Spleen (tissue), 7 donors: Measurements from ENCODE around the gene MLXIP.

ENCODE experiments used
- CTCF ChIP-seq, 11 experiments: fragments of 200-600 bp in 7 of 11; fragments of 450-650 bp in 4 of 11; sonication (generic) in 4 of 11; IDR thresholded peaks in 8 of 11; conservative IDR thresholded peaks in 3 of 11; 1 replicate in 7 of 11; 2 replicates in 4 of 11; pipeline versions ENCODE4 v1.4.0 to v1.8.0; 2016 to 2021; ENCODE audit warnings: antibody characterized with exemption in 11 of 11, inconsistent platforms in 4 of 11, mild to moderate bottlenecking in 1 of 11
- POLR2A ChIP-seq, 3 donors: fragments of 450-650 bp; IDR thresholded peaks; one replicate each; pipeline ENCODE4 v1.5.1; 2017; ENCODE audit warnings: antibody characterized with exemption in 3 of 3, mild to moderate bottlenecking in 1 of 3
- POLR2AphosphoS5 ChIP-seq, 3 donors: sonication (generic); formaldehyde crosslinking; IDR thresholded peaks; one replicate each; pipeline ENCODE4 v1.5.1; 2017; ENCODE audit warnings: antibody characterized with exemption in 3 of 3
- donor health status: DM: no; HTN: no; CAD: no; lungs with moderate emphysema.
- donor health status: DM: no; HTN: no; CAD: no.
- donor health status: DM: no; HTN: no; CAD: no.

- no peak for TF ChIP-seq CTCF (IDR thresholded peaks at IDR 0.05 in 8 of 11, conservative IDR thresholded peaks at IDR 0.05 in 3 of 11)
- TF ChIP-seq POLR2AphosphoS5 (IDR thresholded peaks at IDR 0.05), result no peak
- TF ChIP-seq POLR2A (IDR thresholded peaks at IDR 0.05), result no peak
Observed at GRCh38 chr12:122093098-122093883, 14.7 kb downstream of the MLXIP start.
